ENCODE measurements around the gene KRT7. TPM values are rescaled to one million over a fixed set of nuclear protein-coding genes. Genes with fewer than 3 reads are reported as not detected.

The KRT7 gene
- total and polyA plus RNA-seq, 12 donors = 0.33 to 34.8 (median 8.4) TPM

DNA sequence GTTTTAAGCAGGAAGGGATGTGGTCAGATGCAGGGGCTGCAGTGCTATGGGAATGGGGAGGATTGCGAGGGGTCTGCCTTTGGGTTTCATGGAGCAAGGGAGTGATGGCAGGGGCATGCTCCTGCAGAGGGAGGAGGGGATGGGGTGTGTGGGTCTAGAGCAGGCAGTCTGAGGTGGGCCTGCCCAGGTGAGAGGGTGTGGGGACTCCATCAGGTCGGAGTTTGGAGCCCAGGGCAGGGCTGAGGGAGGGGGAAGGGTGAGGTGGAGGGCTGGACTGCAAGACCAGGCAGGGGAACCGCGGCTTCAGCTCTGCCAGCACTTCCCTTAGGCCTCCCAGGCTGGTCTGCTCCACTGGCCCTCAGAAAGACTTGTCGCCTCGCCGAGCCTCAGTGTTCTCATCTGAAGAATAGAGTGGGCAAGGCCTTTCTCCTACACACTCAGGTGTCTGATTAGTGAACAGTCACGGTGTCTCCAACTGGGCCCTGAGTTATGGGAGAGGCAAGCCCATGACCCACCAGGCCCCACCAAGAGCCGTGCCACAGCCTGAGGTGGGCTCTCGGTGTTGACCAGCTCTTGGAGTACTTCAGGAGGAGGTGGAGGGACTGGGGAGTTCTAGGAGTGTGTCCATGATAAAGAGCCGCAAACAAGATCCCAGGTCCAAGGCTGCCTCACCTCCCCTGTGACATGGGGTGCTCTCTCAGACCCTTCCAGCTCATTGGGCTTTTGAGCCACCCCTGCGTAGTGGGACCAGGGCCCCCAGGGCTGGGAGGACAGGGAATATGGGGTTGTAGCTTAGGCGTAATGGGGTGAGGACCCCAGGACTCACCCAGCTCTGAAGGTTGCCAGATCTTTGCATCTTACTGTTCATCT is 21.1 kb upstream of the KRT7 start:
- WGBS, 4 donors = 92 to 99% (median 95%) methylated on average over 8 to 13 of the region's 13 CpGs
- Histone ChIP-seq H3K36me3 (replicated peaks in 1 of 2) (no peaks in the 10 kb centered on the region), H3K4me3 (no peak overlapping the region), H3K27me3 (no peaks in the 10 kb centered on the region), H3K4me1 (replicated peaks in 1 of 2) (peaks cover 5 to 26% of the 10 kb centered on the region in 2 donors), H3K9me3 (replicated peaks in 1 of 3) (no peaks in the 10 kb centered on the region), H3K27ac (no peak overlapping the region)
- peak in 2 of 7 donors; percentile 10 to 15 for DNase-seq
- intact Hi-C loops (cut with DNase I) = loop anchor here (2.0 to 10.0 kb wide), 2 partner anchors 45 to 113 kb away; partner anchors contain the start of gene KRT83 (in 1 of the 2)
- TF ChIP-seq POLR2A (IDR thresholded peaks at IDR 0.05) = no peak
- TF ChIP-seq, protein P1, sequence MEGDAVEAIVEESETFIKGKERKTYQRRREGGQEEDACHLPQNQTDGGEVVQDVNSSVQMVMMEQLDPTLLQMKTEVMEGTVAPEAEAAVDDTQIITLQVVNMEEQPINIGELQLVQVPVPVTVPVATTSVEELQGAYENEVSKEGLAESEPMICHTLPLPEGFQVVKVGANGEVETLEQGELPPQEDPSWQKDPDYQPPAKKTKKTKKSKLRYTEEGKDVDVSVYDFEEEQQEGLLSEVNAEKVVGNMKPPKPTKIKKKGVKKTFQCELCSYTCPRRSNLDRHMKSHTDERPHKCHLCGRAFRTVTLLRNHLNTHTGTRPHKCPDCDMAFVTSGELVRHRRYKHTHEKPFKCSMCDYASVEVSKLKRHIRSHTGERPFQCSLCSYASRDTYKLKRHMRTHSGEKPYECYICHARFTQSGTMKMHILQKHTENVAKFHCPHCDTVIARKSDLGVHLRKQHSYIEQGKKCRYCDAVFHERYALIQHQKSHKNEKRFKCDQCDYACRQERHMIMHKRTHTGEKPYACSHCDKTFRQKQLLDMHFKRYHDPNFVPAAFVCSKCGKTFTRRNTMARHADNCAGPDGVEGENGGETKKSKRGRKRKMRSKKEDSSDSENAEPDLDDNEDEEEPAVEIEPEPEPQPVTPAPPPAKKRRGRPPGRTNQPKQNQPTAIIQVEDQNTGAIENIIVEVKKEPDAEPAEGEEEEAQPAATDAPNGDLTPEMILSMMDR (IDR thresholded peaks at IDR 0.05) = no peak

DNA sequence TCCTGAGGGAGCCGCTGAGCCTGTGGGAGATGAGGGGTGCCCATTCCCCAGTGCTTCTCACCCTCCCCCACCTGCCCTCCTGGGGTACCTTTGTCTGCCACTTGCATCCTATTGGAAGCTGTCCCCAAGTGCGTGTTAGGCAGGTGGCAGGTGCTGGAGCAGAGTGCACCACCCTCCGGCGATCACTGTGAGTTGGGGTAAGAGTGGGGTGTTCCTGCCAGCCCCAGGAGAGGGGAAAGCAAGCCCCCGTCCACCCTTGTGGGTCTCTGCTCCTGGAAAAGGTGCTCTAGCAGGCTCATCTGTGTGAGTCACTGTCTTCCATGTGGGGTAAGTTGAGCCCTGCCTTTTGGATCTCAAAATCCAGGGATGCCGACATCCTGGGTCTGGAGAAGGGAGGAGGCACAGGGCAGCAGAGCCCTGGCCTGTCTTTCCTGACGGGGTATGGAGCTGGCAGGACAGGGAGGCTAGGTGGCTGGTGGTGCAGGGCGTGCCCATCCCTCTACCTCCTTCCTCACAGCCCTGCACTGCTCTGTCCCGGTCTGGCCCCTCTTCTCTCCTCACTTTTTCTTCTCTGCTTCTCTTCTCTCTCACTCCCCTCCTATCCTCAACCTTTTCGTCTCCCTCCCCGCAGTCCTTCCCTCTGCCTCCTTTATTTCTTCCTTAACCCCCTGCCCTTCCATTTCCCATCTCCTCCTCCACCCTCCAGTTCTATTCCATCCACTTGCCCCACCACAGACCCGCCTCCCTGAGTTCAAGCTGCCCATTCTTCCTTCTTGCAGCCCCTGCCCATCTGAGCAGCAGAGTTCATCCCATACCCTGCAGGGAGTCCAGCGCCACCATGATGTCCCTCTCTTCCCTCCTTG is 20.1 kb upstream of the KRT7 start:
- Histone ChIP-seq H3K4me3 (no peak overlapping the region), H3K36me3 (replicated peaks in 1 of 2) (no peaks in the 10 kb centered on the region), H3K9me3 (replicated peaks in 1 of 3) (no peaks in the 10 kb centered on the region), H3K27ac (no peak overlapping the region), H3K4me1 (replicated peaks in 1 of 2) (peaks cover under 1 to 24% of the 10 kb centered on the region in 2 donors), H3K27me3 (no peaks in the 10 kb centered on the region)
- 75 to 86% (median 79%) methylated on average over 8 to 13 of the region's 13 CpGs for WGBS, 4 donors
- intact Hi-C loops (cut with DNase I) = loop anchor here (2.0 to 10.0 kb wide), 2 partner anchors 46 to 112 kb away; partner anchors contain the start of gene KRT83 (in 1 of the 2)
- no peak for TF ChIP-seq POLR2A (IDR thresholded peaks at IDR 0.05)
- TF ChIP-seq, protein P1 (IDR thresholded peaks at IDR 0.05) = no peak
- peak in 2 of 7 donors; percentile 12 to 13 for DNase-seq

GRCh38 chr12:52213564-52214420 is 19.3 kb upstream of the KRT7 start:
- TF ChIP-seq, protein P1 (IDR thresholded peaks at IDR 0.05) = peak; percentile 97 to 100 (median 100)
- no peak for TF ChIP-seq POLR2A (IDR thresholded peaks at IDR 0.05)
- Histone ChIP-seq H3K36me3 (replicated peaks in 1 of 2) (no peaks in the 10 kb centered on the region), H3K9me3 (replicated peaks in 1 of 3) (no peaks in the 10 kb centered on the region), H3K27ac (no peak overlapping the region), H3K4me3 (no peak overlapping the region), H3K4me1 (replicated peaks in 1 of 2) (peaks cover 0 to 20% of the 10 kb centered on the region in 2 donors), H3K27me3 (no peaks in the 10 kb centered on the region)
- intact Hi-C loops (cut with DNase I) = loop anchor here (2.0 to 10.0 kb wide), 2 partner anchors 47 to 111 kb away; partner anchors contain the start of gene KRT83 (in 1 of the 2)
- peak; percentile 87 to 92 (median 90) for DNase-seq
- 30 to 40% (median 34%) methylated on average over 10 to 13 of the region's 13 CpGs for WGBS, 4 donors
